HG03103 (cell line): ENCODE measurements around the gene THBD.
"Not testable (repeated sequence)": the region's sequence is repeated elsewhere in the genome, so short reads cannot be mapped to it uniquely, and the experiment has no call there.

Source experiments
- ATAC-seq: cut with Tn5 transposase; IDR thresholded peaks from one replicate; pipeline ENCODE4 v1.9.1; 2021; ENCODE audit warnings: low read depth; ENCODE audit not compliant: unreplicated experiment

The THBD gene

GRCh38 chr20:23037017-23037481 lies 12.4 kb downstream of the THBD start:
- ATAC-seq, result no peak

DNA sequence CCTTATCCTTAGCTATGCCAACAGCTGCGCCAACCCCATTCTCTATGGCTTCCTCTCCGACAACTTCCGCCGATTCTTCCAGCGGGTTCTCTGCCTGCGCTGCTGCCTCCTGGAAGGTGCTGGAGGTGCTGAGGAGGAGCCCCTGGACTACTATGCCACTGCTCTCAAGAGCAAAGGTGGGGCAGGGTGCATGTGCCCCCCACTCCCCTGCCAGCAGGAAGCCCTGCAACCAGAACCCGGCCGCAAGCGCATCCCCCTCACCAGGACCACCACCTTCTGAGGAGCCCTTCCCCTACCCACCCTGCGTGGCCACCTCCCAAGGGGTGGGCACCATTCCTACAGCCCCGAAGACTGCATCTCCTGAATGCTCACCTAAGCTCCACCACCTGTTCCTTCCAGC lies 13.1 kb downstream of the THBD start:
- no peak for ATAC-seq

- no peak for ATAC-seq
Measured at GRCh38 chr20:23035731-23036130, 13.7 kb downstream of the THBD start.

DNA sequence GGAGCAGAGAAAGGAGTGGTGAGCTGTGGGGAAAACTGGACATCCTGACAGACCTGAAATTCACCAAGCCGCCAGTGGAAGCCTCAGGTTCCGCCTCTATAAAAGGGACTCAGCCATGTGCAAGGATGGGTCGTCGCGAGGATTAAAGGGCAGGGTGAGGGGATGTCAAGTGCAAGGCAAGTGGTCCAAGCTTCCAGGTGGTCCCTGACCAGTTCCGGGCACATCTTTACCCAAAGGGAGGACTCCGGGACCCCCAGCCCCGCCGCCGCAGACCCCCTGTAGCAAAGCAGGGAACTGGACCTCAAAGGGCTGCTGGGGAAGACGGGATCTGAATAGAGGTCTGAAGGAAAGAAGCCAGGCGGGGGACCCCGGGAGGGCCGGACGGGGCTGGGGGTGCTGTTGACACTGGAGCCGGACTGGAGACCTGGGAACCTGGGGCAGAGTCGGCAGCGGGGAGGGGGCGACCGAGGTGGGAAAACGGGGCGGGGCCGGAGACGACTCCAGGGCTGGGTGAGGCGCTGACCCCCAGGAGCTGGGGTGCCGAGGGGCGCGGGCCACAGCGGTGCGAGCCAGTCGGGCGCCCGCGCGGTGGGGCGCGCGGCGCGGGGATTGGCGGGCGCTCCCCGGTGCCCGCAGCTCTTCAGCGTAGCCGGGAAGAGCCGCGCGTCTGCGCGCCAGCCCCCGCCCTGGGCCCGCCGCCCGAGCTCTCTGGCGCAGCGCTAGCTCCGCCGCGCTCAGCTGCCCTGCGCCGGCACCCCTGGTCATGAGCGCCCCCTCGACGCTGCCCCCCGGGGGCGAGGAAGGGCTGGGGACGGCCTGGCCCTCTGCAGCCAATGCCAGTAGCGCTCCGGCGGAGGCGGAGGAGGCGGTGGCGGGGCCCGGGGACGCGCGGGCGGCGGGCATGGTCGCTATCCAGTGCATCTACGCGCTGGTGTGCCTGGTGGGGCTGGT lies 14.5 kb downstream of the THBD start, which contains the start of gene SSTR4:
Gene SSTR4 (plus strand): TSS at position 592 of the 951 bp plus-strand sequence. CDS start 172 bp downstream, at position 764.
- no peak for ATAC-seq

DNA sequence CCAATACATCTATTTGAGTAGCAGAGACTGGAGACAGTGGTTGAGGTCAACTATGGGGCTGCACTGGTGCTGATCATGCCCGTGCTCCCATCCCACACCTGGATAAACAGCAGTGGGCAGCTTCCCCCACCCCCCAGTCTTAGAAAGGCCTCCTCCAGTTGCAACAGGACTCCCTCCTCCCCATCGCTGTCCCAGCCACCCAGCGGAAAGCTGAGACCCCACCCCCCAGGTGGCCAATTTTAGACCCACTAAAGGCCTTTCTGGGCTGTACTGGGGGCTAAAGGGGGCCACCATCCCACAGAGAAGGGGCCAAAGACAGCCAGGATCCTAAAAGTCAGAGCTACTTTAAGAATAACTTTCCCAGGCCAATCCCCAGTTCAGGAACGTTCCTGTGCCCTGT lies 15.6 kb downstream of the THBD start:
- no peak for ATAC-seq

DNA sequence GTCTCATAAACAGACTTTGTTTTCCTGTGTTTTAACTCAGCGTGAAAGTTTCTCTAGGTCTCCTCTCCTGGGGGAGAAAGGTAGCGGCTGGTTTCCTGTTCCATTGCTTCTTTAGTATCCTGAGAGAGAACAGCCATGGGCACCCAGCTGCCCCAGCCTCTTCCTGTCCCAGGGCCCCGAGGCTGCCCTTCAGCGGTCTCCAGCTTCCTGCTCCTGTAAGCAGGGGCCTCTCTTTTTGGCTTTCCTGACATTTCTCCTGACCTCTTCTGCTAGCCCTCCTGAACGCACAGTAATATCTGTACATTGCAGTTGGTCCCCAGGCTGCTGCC lies 16.8 kb downstream of the THBD start:
- no peak for ATAC-seq

DNA sequence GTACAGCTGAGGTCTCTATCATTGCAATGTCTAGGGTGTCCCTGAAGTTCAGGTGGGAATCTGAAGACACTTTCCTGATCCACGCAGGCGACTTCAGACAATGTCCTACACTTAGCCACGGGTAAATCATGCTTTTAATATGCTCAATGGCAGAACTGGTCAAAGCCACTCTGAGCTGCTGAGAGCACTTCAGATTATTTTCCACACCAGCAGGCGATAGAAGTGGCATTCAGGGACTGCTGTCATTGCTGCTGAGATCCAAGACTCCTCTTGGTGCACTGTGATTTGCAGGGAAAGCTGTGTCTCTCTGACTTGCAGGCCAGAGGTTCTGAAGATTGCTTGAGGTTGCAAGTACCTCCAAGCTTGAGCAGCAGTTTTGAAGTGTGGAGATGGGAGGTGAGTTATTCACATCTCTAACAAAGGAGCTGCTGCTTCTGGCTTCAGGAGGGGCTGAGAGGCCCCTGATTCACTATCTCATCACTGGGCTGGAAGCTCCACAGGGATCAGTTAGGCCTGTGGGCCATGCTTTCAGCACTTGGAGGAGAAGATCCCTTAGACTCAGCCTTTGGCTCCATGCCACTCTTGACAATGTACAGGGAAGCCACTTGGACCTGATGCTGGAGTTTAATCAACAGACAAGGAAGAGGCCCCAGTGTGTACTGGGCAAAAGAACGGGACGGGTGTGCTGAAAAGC lies 17.3 kb downstream of the THBD start:
- ATAC-seq, result no peak

DNA sequence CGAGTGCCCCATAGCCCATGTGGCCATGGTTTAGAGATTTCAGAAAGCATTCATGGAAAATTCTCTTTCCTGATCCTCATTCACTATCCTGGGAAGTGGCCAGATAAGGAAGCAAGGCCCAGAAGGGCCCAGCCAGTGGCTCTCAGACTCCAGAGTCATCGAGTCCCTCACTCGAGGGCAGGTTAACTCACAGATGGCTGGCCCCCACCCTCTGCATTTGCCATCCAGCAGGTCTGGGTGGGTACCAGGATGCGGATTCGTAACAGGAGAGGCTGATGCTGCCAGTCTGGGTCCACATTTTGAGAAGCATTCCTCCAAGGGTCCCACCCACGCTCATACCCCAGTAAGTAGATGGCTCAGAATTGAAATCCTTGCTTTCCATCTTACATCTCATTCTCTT lies 18.1 kb downstream of the THBD start:
- no peak for ATAC-seq

- no peak for ATAC-seq
Measured at GRCh38 chr20:23029324-23029723, 20.1 kb downstream of the THBD start.

- ATAC-seq, result no peak
Measured at GRCh38 chr20:23028392-23028791, 21.1 kb downstream of the THBD start.

DNA sequence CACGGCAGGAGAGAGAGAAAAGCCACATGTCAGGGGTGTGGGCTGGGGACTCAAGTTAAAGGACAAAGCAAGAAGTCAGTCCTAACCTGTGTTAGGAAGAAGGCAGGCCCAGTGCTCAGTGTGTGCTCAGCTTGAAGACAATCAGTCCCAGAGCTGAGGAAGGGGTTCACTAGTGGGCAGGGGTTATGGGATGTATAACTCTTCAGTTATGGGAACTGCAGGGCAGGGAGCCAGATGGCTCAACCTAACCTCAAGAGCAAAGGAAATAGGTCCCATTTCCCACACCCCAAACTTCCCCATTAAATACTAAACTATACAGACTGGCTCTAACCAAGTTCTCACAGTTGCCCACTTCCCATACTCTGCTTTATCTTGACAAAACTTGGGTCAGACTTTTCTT lies 21.8 kb downstream of the THBD start:
- ATAC-seq, result no peak

DNA sequence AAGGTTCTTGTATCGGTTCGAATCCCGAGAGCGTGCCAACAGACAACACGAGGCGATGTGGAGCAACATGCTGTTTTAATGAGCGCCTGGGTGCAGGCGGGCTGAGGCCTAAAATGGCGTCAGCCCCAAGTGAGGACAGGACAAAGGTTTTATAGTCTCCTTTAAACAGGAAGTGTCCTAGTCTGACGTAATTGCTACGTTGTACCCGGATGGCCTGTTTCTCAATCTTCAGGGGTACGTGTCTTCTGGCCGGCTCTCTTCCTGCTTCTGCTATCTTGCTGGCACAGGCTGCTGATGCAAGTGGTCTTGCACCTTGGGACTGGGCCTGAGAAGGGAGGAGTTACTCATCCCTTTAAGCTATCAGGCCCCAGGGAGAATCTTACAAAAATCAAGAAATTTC lies 24.0 kb downstream of the THBD start:
- not testable (repeated sequence) for ATAC-seq

DNA sequence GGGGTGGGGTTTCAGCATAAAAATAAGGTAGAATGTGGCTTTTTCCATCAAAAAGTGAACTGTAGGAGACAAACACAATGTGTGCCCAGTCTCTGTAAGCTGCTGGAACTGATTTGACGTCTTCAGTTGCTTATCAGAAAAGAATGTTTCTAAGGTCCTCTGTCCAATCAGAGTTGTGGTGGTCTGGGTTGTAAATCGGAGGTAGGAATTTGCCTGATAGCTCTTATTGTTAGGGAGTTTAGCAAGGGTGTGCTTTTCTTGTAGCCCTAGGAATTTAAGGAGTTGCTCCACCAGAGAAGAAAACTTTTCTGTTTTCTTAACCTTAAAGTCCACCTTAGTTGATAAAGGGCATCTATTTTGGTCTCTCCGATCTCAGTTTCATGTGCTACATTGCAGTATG lies 24.8 kb downstream of the THBD start:
- ATAC-seq, result no peak

- ATAC-seq, result no peak
Measured at GRCh38 chr20:23023621-23024177, 25.8 kb downstream of the THBD start.

DNA sequence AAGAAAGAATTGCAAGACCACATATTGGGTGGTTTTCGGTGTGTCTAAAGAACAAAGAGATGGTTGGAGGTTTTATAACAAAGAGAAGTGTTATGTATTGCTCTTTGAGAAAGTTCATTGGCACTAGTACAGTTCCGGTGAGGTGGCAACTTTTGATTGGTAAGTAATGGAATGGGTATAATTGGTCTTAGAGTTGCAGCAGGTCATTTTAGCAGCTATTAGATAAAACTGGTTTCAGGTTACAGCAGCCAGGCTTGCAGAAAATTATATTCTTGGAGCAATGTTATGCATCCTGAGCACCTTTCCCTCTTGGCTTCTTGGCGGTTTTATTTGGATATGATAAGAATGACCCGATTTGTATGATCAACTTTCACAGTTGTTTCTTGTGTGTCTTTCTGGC lies 26.6 kb downstream of the THBD start:
- no peak for ATAC-seq

DNA sequence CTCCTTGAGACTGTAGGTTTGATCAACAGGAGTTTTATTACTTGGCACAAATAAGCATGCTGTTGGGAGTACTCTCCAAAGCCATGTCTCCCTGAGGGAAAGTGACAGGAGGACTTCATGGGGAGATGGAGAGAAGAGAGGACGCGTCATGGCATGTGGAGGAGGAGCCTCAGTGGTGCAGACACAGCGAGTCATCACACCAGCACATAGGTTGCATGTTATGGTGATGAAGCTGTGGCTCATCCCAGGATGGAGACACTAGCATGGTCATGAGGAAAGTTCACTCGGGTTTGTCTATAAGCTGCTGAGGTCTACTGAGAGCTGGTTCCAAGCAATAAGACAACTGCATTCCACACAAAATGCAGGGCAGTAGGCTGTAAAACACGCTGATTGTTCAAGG lies 27.5 kb downstream of the THBD start:
- no peak for ATAC-seq

GRCh38 chr20:23021541-23021940 lies 27.9 kb downstream of the THBD start:
- ATAC-seq, result no peak

DNA sequence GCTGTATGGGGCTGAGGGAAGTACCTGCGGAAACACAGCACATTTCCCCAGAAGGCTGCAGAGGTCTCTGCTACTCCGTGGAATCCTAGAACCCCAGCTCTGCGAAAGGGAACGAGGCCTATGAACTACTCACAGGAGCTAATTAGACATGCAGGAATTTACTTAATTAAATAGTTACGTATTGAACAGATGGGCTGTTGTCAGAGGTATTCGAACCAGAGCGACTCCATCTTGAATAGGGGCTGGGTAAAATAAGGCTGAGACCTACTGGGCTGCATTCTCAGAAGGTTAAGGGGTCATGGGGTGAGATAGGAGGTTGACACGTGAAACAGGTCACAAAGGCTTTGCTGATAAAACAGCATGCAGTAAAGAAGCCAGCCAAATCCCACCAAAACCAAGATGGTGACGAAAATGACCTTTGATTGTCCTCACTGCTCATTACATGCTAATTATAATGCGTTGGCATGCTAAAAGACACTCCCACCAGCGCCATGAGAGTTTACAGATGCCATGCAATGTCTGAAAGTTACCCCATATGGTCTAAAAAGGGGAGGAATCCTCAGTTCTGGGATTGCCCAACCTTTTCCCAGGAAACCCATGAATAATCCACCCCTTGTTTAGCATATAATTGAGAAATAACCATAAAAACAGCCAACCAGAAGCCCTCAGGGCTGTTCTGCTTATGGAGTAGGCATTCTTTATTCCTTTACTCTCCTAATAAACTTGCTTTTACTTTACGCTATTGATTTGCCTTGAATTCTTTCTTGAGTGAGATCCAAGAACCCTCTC lies 29.0 kb downstream of the THBD start:
- no peak for ATAC-seq

GRCh38 chr20:23019403-23019802 lies 30.1 kb downstream of the THBD start:
- ATAC-seq, result no peak

DNA sequence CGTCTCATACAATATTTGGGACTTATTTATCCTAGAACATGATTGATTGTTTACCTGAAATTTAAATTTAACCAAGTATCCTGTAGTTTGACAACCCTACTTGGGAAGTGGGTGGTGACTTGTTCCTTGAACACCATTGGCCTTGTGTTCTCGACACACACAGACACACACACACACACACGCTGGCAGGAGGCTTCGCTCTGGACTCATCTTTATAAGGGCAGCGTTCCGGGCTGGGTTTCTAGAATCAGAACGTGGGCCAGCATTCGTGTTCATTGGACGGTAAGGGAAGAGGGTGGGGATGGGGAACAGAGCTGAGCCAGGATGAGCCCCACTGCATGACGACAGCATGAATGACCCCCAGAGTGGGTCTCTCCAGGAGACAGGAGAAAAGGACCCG lies 30.5 kb downstream of the THBD start:
- no peak for ATAC-seq

DNA sequence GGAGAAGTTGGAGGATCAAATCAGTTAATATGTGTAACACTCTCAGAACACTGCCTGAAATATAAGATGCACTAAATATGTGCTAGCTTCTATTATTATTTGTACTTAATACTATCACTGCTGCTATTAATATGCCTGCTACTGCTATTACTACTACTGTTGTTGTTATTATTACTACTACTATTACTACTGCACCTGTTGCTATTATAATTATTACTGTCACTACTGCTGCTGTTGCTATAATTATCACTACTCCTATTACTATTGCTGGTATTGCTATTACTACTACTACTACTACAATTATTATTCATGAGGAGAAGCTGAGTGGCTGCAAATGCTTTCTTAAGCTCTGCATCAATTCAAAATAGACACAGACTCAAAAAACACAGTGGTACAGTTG lies 31.0 kb downstream of the THBD start:
- ATAC-seq, result no peak
